GM12864 (cell line): ENCODE results near the gene NFIA.
A peak's percentile ranks its signal among the peaks of the same experiment; 100 is the strongest.

Experiments used
- DNase-seq: peaks from one replicate; pipeline ENCODE4 v3.0.0-alpha.2; 2011; ENCODE audit warnings: low read depth
- H3K4me3 ChIP-seq: 2 replicates; pipeline ENCODE4 v1.5.1; 2011; ENCODE audit warnings: mild to moderate bottlenecking, low read depth, low read length, control low read depth
- TF ChIP-seq, protein P1 (sequence below): IDR thresholded peaks from 2 replicates; pipeline ENCODE4 v1.5.1; 2011; ENCODE audit warnings: low read depth, mild to moderate bottlenecking, moderate library complexity, low read length, control low read depth, inconsistent platforms; ENCODE audit errors: missing control alignments

Gene NFIA

DNA sequence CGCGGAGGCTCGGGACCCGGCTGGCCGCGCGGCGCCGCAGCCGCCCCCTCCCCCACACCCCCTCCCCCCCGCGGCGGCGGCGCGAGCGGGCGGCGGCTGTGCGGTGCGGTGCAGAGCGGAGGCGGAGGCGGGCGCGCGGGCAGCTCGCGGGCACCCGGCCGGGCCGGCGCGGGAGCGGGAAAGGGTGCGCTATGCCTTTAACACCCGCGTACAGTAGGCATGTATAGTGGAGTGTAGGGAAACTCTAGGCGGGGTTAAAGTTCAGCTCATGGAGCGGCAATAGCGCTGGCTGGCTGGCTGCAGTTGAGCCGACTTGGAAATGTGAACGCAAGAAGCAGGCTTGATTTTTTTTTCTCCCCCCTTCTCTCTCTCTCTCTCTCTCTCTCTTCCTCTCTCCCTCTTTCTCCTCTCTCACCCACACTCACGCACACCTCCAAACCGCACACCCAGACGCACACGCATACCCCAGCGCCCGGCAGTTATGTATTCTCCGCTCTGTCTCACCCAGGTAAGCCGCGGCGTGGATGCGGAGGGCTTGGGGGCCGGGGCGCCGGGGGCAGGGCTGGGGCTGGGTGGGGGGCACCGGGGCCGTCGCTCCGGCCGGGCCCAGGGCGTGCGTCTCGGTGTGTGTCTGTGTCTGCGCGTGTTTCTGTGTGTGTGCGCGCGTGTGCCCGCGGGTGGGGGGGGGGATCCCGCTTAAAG lies at the start of gene NFIA:
TSS of gene NFIA (plus strand) at position 251 of the 702 bp plus-strand sequence.
- no peak for DNase-seq
- H3K4me3 ChIP-seq = peak within 1 kb of the TSS; percentile 60
- TF ChIP-seq, protein P1, sequence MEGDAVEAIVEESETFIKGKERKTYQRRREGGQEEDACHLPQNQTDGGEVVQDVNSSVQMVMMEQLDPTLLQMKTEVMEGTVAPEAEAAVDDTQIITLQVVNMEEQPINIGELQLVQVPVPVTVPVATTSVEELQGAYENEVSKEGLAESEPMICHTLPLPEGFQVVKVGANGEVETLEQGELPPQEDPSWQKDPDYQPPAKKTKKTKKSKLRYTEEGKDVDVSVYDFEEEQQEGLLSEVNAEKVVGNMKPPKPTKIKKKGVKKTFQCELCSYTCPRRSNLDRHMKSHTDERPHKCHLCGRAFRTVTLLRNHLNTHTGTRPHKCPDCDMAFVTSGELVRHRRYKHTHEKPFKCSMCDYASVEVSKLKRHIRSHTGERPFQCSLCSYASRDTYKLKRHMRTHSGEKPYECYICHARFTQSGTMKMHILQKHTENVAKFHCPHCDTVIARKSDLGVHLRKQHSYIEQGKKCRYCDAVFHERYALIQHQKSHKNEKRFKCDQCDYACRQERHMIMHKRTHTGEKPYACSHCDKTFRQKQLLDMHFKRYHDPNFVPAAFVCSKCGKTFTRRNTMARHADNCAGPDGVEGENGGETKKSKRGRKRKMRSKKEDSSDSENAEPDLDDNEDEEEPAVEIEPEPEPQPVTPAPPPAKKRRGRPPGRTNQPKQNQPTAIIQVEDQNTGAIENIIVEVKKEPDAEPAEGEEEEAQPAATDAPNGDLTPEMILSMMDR = no peak

DNA sequence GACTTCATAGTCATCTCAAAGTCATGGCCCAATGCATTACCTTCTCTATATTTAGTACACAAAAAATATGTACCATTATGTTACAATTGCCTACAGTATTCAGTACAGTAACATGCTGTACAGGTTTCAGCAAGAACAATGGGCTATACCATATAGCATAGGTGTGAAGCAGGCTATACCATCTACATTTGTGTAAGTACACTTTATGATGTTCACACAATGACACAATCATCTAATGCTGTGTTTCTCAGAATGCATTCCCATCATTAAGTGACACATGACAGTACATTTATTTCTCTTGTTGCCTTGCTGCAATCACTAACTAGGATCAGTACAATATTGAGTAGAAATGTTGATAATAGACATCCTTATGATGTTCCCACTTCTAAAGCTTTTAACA lies 46.5 kb upstream of the NFIA start:
- no peak overlapping the region for H3K4me3 ChIP-seq
- TF ChIP-seq, protein P1 = no peak
- DNase-seq = no peak

DNA sequence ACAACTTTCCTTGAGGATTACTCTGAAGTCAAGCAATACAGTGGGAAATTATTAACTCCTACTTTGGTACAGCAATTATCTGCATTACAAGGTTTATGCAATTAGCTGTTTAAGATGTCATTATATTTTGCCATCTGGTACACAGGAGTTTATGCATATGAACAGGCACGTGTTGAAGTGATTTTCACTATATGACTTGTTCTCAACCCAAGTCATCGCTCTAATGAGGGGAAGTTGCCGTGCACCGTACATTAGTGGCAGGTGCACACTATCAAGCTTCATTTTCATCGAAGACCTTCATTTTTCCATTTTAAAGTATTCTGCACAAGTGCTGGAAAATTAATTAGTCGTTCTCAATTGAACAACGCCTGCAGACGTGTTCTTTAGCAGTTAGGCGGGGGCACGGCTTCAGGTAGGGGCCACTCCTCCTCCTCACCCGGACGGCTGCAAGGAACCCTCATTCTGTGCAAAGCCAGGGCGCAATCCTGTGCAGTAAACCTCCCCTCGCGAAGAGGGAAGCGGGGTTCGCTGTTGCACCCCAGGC lies 39.8 kb upstream of the NFIA start:
- TF ChIP-seq, protein P1 = no peak
- H3K4me3 ChIP-seq = peak overlapping the region; percentile 12; the same call in 1 of the 2 replicates

DNA sequence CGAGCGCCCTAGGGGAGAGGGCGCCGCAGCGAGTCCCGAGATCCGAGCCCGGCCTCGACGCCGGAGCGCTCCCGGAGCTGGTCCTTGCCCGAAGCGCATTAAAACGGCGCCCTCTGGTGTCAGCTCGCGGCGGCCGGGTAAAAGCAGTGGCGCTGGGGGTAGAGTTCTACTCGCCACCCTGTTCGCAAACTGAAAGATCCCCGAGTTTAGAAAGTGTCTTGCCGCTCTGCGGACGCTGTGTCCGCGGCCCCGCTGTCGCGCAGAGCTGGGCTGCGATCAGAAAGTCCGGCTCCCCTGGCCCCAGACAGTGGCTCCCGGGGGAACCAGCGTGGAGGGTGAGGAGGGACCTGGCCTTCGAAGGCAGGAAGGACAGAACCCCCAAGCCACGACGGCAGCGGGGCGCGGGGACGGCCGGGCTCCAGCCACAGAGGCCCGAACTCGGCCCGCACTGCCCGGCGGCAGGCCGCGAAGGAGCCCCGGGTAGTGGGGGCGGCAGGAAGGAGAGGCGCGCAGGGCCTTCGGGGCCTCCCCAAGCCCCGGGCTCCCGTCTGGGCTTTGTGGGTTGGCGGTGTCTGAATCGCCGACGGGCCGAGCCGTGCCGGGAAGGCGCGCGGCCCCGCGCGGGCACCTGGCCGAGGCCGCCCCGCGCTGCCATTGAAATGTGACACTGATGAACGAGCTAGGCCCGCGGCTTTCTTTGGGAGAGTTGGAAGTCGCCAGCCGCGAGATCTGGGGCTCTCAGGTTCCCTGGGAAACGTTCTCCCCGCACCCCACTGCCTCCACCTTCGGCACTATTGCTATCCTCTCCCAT lies 39.1 kb upstream of the NFIA start:
- TF ChIP-seq, protein P1 = peak; percentile 68
- no peak for DNase-seq
- peak overlapping the region; percentile 34 for H3K4me3 ChIP-seq

More for the DNA sequence above, 39.8 kb upstream of the NFIA start:
- DNase-seq = no peak

DNA sequence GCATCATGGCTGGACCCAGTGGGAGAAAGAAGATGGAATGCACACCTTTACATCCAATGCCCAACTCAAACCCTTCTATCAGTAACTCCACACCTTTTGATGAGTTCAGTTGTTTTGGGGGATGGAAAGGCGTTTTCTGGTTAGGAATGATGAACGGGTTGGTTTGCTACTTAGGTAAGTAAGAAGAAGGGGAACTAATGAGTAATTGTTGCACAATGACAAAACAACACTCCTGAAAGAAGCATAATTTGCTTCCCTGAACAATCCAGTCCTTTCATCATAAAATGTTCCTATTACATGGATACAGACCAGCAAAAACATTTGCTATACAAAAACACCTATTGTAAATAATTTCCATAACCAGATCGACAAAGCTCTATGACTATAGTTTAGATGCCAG lies 35.9 kb upstream of the NFIA start:
- TF ChIP-seq, protein P1 = no peak
- DNase-seq = no peak

DNA sequence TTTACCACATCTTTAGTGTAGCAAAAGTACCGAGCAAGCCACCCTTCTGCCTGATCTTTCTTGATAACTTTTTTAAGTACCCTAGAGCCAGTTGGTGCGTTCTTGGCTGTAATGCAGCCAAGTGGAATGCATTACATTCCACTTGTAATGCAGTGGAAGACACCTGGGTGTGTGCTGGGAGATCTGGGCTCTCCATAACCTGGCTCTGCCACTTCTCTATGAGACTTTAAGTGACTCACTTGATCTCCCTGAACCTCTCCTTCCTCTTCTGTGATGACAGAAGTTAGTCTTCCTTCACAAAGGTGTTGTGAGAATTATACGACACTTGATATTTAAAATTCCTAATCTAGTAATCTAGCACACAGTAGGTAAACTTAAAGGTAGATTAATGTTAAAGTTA lies 35.3 kb upstream of the NFIA start:
- DNase-seq = no peak
- TF ChIP-seq, protein P1 = no peak
- no peak overlapping the region for H3K4me3 ChIP-seq

More for the DNA sequence above, 35.9 kb upstream of the NFIA start:
- H3K4me3 ChIP-seq = no peak overlapping the region
